Articular chondrocyte of knee joint (primary cell): Measurements from ENCODE around the gene PINLYP. TPM values are rescaled to one million over a fixed set of nuclear protein-coding genes. Genes with fewer than 3 reads are reported as not detected.

Source experiments
- total RNA-seq: library from RNA; depleted of rRNA; stranded (reverse); fragments of >200 nt; gene quantifications from 2 replicates; pipeline ENCODE4 v1.2.3, GENCODE V29; 2012

PINLYP gene
- total RNA-seq = 1.8 and 3.8 TPM in 2 replicates

GRCh38 chr19:43575156-43575950 is at the start of gene PINLYP, which contains the start of gene XRCC1:
Gene PINLYP, plus strand, starts transcription at chr19:43575801. Its CDS starts 1,391 bp downstream, at chr19:43577192.
Gene XRCC1, minus strand, starts transcription at chr19:43575527. Its CDS starts 69 bp downstream, at chr19:43575458.

GRCh38 chr19:43526884-43527859 is 48.4 kb upstream of the PINLYP start, which contains the start of gene ETHE1:
Gene ETHE1, minus strand, starts transcription at chr19:43527201. Its CDS starts 24 bp downstream, at chr19:43527177.

GRCh38 chr19:43532962-43533545 is 42.5 kb upstream of the PINLYP start, which contains the start of gene ZNF575:
Gene ZNF575, plus strand, starts transcription at chr19:43533188. Its CDS starts 1,235 bp downstream, at chr19:43534423.

GRCh38 chr19:43595999-43596841 is 20.6 kb downstream of the PINLYP start, which contains the start of the genes IRGQ and ZNF576:
Gene IRGQ, minus strand, starts transcription at chr19:43596134. Its CDS starts 796 bp downstream, at chr19:43595338.
Gene ZNF576, plus strand, starts transcription at chr19:43596595. Its CDS starts 514 bp downstream, at chr19:43597109.

DNA sequence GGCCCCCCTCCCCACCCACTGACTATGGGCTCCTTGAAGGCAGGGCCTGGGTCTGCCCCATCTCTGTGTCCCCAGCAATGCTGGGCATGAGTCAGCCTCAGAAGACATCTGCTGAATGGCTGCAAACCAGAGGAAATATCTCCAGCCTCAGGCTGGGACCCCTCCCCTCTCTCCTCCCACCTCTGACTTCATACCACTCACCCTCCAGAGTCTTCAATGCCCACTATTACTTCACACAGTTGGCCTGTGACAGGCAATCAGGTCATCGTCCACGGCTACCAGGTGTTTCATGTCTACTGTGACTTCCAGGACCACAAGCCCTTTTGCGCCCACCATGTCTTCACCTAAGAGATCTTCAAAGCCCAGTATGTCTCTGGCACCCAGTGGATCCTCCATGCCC is 36.2 kb downstream of the PINLYP start, which contains the start of gene SRRM5:
Gene SRRM5 (plus strand): TSS at position 301 of the 400 bp plus-strand sequence. CDS start 34 bp downstream, at position 335.

DNA sequence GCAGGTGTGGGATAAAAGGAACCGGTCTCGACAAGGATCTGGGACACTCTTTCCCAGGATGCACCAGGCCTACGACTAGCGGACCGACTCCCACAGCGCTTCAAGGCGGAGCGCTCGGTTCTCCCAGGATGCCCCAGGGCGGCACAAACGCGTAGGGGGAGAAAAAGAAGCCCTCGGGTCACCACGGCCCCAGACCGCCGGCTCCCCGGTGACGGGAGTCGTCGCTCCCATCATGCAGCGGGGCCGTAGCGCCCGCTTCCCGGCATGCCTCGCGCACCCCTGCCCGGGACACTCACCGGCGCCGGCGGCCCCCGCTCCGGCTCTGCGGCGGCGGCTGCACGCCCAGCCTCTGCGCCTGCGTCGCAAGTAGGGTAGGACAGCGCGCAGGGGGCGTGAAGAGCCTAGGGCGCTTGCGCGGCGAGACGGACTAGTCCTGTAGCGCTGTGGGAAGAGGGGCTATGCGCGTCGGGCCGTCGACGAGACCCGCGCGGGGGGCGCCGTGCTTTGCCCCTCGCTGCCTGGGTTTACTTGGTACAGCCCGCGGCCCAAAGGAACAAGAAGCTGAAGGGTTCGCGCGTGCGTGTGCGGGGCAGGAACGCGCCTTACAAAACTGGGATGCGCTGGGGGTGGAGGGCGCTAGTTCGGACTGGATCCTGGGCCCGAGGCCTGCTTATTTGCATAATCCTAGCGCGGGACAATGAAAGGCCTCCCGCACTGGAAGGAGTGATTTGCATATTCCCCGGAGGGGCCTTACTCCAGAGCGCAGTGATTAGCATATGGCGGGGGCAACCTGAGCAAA is 43.9 kb downstream of the PINLYP start, which contains the start of gene ZNF428:
Gene ZNF428 (minus strand): TSS at position 368 of the 799 bp plus-strand sequence. CDS start 5,325 bp downstream, outside the sequence.

Other genes with a start within 250 kb of the PINLYP start
- 0.11 TPM in 1 of 2 replicates, not detected in the other for gene CD177, start 222.1 kb upstream of the PINLYP start, total RNA-seq
- gene TEX101, start 160.9 kb upstream of the PINLYP start, total RNA-seq = not detected in 2 replicates
- gene LYPD3, start 110.2 kb upstream of the PINLYP start, total RNA-seq = 0.26 and 0.32 TPM in 2 replicates
- 7.1 and 8.3 TPM in 2 replicates for gene PHLDB3, start 71.1 kb upstream of the PINLYP start, total RNA-seq
- 41.0 TPM in 2 replicates for gene ETHE1, start 48.6 kb upstream of the PINLYP start, total RNA-seq
- 0.11 and 0.26 TPM in 2 replicates for gene ZNF575, start 42.6 kb upstream of the PINLYP start, total RNA-seq
- gene XRCC1, start 274 bp upstream of the PINLYP start, total RNA-seq = 13.7 and 18.6 TPM in 2 replicates
- gene IRGQ, start 20.3 kb downstream of the PINLYP start, total RNA-seq = 18.3 and 19.3 TPM in 2 replicates
- gene ZNF576, start 20.8 kb downstream of the PINLYP start, total RNA-seq = 7.1 and 9.1 TPM in 2 replicates
- gene SRRM5, start 36.3 kb downstream of the PINLYP start, total RNA-seq = not detected in 2 replicates
- gene ZNF428, start 43.8 kb downstream of the PINLYP start, total RNA-seq = 17.7 and 21.6 TPM in 2 replicates
- gene CADM4, start 64.0 kb downstream of the PINLYP start, total RNA-seq = 0.26 and 0.43 TPM in 2 replicates
- 36.2 and 38.2 TPM in 2 replicates for gene PLAUR, start 94.4 kb downstream of the PINLYP start, total RNA-seq
- gene IRGC, start 140.3 kb downstream of the PINLYP start, total RNA-seq = not detected in 2 replicates
- gene SMG9, start 179.2 kb downstream of the PINLYP start, total RNA-seq = 16.5 and 16.8 TPM in 2 replicates
- 3.9 and 6.1 TPM in 2 replicates for gene KCNN4, start 205.2 kb downstream of the PINLYP start, total RNA-seq
- 0.65 and 1.1 TPM in 2 replicates for gene LYPD5, start 226.6 kb downstream of the PINLYP start, total RNA-seq